G401 (cell line): ENCODE results near the gene PRR15L. TPM values are rescaled to one million over a fixed set of nuclear protein-coding genes. Genes with fewer than 3 reads are reported as not detected.

ENCODE experiments used
- DNase-seq: peaks from one replicate; pipeline ENCODE4 v3.0.0-alpha.2; 2015; ENCODE audit warnings: low spot score
- in situ Hi-C: cut with HindIII; loops from 2 replicates; pipeline ENCODE4 v1.10.0; 2016; ENCODE audit warnings: low sequenced_read_pairs, mixed read lengths
- total RNA-seq: library from RNA; depleted of rRNA; stranded (reverse); fragments of >200 nt; shearing (Covaris generic); gene quantifications from 2 replicates; pipeline ENCODE4 v1.2.3, GENCODE V29; 2014; rRNA removed

The PRR15L gene
- total RNA-seq, 1 experiment from 2014 or later = not detected

- DNase-seq = peak; percentile 84
- in situ Hi-C loops = no loop called here
Observed at GRCh38 chr17:47917581-47917980, 40.1 kb downstream of the PRR15L start.

GRCh38 chr17:47916489-47917208 lies 41.0 kb downstream of the PRR15L start:
- in situ Hi-C loops = no loop called here
- DNase-seq = no peak

DNA sequence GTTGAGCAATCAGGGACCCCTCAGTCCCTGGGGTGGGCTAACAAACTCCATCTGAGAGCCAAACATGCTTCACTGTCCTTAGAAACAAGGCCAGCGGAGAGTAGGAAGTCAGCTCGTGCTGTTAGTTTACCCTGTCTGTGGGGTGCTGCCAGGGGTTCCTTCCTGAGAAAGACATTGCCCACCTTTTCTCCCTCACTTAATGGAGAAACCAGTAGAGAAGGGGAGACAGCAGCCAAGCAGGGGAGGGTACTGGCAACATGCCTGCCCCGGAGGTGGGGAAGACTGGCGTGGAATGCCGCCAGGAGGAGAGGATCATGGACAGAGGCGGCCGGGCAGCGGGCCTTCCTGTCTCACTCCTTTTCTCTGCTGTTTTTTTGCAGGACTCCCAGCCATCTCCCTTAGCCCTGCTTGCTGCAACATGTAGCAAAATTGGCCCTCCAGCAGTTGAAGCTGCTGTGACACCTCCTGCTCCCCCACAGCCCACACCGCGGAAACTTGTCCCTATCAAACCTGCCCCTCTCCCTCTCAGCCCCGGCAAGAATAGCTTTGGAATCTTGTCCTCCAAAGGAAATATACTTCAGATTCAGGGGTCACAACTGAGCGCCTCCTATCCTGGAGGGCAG lies 41.8 kb downstream of the PRR15L start:
- peak; percentile 47 for DNase-seq
- in situ Hi-C loops = no loop called here

- in situ Hi-C loops = no loop called here
- peak; percentile 47 for DNase-seq
Observed at GRCh38 chr17:47914306-47914948, 43.3 kb downstream of the PRR15L start.

DNA sequence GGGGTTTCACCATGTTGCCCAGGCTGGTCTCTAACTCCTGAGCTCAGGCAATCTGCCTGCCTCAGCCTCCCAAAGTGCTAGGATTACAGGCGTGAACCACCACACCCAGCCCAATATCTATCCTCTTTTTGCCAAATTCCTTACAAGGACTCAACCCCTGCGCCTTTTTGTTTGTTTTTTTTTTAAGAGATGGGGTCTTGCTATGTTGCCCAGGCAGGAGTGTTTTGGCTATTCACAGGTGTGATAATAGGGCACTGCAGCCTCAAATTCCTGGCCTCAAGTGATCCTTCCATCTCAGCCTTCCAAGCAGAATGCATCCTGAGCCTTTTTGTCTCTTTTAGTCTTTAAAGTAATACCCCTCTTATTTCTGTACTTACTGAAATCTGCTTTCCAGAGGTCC lies 44.6 kb downstream of the PRR15L start:
- DNase-seq = no peak
- in situ Hi-C loops = no loop called here

DNA sequence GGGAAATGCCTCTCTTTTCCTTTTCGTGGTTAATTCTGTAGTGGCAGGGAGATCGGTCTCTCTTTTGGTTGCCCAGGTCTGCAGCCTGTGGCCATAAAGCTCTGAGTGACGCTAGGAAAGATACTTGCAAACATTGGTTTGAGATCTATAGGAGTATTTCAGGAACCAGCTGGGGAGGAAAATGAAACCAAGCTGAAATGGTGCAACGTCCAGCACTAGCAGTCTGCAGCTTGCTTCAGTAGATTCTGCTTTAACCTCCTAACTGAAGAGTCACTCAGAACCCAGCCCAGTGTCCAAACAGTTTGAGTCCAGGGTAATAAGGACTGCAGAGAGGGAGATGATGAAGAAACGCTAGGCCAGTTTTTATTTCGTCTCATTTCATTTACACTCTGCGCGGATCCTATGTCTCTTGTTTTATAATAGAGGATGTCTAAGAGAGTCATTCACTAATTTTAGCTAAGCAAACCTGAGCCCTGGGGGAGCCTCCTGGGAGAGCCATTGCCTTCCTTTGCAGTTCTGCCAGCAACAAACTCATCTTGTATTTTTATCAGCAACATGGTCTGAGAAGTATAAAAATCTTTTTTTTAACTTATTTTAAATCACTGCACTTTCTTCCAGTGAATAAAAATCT lies 49.6 kb downstream of the PRR15L start:
- in situ Hi-C loops = no loop called here
- peak; percentile 35 for DNase-seq

- in situ Hi-C loops = no loop called here
- DNase-seq = no peak
Observed at GRCh38 chr17:47906443-47906842, 51.2 kb downstream of the PRR15L start.

DNA sequence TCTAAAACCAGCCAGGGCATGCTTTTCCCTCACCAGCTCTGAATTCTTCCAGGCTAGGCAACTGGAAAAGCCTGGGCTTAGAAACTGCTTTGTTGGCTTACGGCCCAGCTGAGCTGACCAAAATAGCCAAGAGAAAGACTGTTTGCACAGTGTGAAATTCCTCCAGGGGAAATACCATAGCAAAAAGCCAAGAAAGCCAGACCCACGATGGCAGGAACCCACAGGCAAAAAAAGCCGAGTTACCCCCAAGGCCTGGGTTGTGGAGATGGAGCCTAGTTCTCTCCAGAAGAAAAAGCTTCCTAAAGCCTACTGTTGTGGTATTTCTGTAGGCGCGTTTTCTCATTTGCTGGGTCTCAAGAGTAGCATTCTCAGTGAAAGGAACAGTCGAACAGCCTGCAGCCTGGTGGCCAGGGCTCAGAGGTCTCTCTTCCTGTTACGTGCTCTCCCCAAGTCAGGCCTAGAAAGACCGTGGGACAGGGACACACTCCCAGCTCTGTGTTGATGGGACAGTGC lies 52.4 kb downstream of the PRR15L start:
- in situ Hi-C loops = no loop called here
- DNase-seq = peak; percentile 98

DNA sequence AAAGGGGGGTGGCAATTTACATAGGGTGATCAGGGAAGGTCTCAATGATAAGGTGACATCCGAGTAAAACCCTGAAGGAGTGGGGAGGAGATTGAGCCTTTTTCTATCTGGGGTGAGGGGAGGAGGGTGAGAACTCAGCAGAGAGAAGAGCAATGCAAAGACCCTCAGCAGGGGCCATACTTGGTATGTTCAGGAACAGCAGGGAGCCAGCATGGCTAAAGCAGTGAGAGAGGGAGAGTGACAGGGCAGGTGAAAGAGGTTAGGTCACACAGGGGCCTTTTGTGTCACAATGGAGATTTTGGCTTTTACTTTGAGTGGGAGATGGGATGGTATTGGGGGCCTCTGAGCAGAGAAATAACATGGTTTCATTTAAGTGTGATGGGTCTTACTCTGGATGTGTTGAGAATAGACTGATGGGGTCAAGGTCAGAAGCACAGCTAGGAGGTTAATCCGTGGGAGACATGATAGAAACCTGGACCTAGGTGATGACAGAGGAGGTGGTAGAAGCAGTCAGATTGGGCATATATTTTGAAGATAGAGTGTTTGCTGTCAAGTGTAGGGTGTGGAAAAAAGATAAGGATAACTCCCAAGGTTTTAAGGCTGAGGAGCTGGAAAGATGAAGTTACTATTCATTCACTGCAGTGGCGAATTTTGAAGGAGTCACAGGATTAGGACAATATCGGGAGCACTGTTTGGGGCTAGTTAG lies 55.5 kb downstream of the PRR15L start:
- DNase-seq = no peak
- in situ Hi-C loops = no loop called here

Other genes with a start within 250 kb of the PRR15L start
- not detected in 2 replicates for gene TBX21, start 224.6 kb downstream of the PRR15L start, total RNA-seq
- gene OSBPL7, start 136.1 kb downstream of the PRR15L start, total RNA-seq = 4.2 and 5.6 TPM in 2 replicates
- 75.4 and 95.6 TPM in 2 replicates for gene MRPL10, start 126.3 kb downstream of the PRR15L start, total RNA-seq
- 0.12 TPM in 1 of 2 replicates, not detected in the other for gene LRRC46, start 126.2 kb downstream of the PRR15L start, total RNA-seq
- gene SCRN2, start 116.6 kb downstream of the PRR15L start, total RNA-seq = 68.4 and 72.7 TPM in 2 replicates
- 6.7 and 8.5 TPM in 2 replicates for gene SP6, start 106.7 kb downstream of the PRR15L start, total RNA-seq
- gene SP2, start 61.6 kb downstream of the PRR15L start, total RNA-seq = 0.68 and 0.71 TPM in 2 replicates
- gene PNPO, start 16.3 kb downstream of the PRR15L start, total RNA-seq = 50.2 and 90.7 TPM in 2 replicates
- 101 and 129 TPM in 2 replicates for gene CDK5RAP3, start 13.2 kb upstream of the PRR15L start, total RNA-seq
- gene COPZ2, start 79.9 kb upstream of the PRR15L start, total RNA-seq = not detected in 2 replicates
- 19.5 and 21.3 TPM in 2 replicates for gene NFE2L1, start 90.5 kb upstream of the PRR15L start, total RNA-seq
- gene CBX1, start 143.6 kb upstream of the PRR15L start, total RNA-seq = 54.5 and 65.0 TPM in 2 replicates
- gene SNX11, start 149.9 kb upstream of the PRR15L start, total RNA-seq = 22.5 and 25.2 TPM in 2 replicates